Karpas-422 (cell line): ENCODE measurements around the gene SLC17A7. TPM values are rescaled to one million over a fixed set of nuclear protein-coding genes. Genes with fewer than 3 reads are reported as not detected.

Experiments
- DNase-seq: peaks from one replicate; pipeline ENCODE4 v3.0.0-alpha.2; 2015
- H2AFZ ChIP-seq: fragments of 200-600 bp; sonication (generic); 2 replicates; pipeline ENCODE4 v1.6.1; 2014; ENCODE audit warnings: antibody characterized with exemption, low read length, mixed read lengths
- H3K27ac ChIP-seq: fragments of 200-600 bp; sonication (generic); 2 replicates; pipeline ENCODE4 v1.5.1; 2014; ENCODE audit warnings: mild to moderate bottlenecking, low read length, moderate library complexity
- H3K27me3 ChIP-seq: fragments of 200-600 bp; sonication (generic); 2 replicates; pipeline ENCODE4 v1.6.1; 2014; ENCODE audit warnings: low read length, mixed read lengths
- H3K36me3 ChIP-seq: fragments of 200-600 bp; sonication (generic); 2 replicates; pipeline ENCODE4 v1.6.1; 2014; ENCODE audit warnings: low read length, mixed read lengths; ENCODE audit not compliant: insufficient read depth
- H3K4me1 ChIP-seq: fragments of 200-600 bp; sonication (generic); 2 replicates; pipeline ENCODE4 v1.6.1; 2014; ENCODE audit warnings: mild to moderate bottlenecking, low read length, mixed read lengths
- H3K4me2 ChIP-seq: fragments of 200-600 bp; sonication (generic); 2 replicates; pipeline ENCODE4 v1.6.1; 2014; ENCODE audit warnings: low read length, low read depth, mild to moderate bottlenecking; ENCODE audit not compliant: poor library complexity, severe bottlenecking
- H3K4me3 ChIP-seq: fragments of 200-600 bp; sonication (generic); 2 replicates; pipeline ENCODE4 v1.5.1; 2014; ENCODE audit warnings: mild to moderate bottlenecking, antibody characterized with exemption, low read length, mixed read lengths
- H3K79me2 ChIP-seq: fragments of 200-600 bp; sonication (generic); 2 replicates; pipeline ENCODE4 v1.6.1; 2014; ENCODE audit warnings: mild to moderate bottlenecking, low read length, mixed read lengths
- H3K9ac ChIP-seq: fragments of 200-600 bp; sonication (generic); 2 replicates; pipeline ENCODE4 v1.6.0; 2014; ENCODE audit warnings: low read length
- H3K9me2 ChIP-seq: fragments of 200-600 bp; sonication (generic), shearing (Covaris generic); replicated peaks from 2 replicates; pipeline ENCODE4 v1.6.0; 2014; ENCODE audit warnings: mild to moderate bottlenecking, low read length, moderate library complexity; ENCODE audit not compliant: insufficient read depth
- H3K9me3 ChIP-seq: fragments of 300-700, 200-600 bp; sonication (generic); 2 replicates; pipeline ENCODE4 v1.6.1; 2014; ENCODE audit warnings: low read length, mixed read lengths
- H4K20me1 ChIP-seq: fragments of 200-600 bp; sonication (generic); 2 replicates; pipeline ENCODE4 v1.6.1; 2014; ENCODE audit warnings: mild to moderate bottlenecking, antibody characterized with exemption, low read length, low read depth; ENCODE audit not compliant: insufficient read depth
- small RNA-seq: library from RNA; depleted of rRNA; stranded (forward); fragments of <200 nt; gene quantifications from one replicate; pipeline ENCODE3, GENCODE V24; 2014
- total RNA-seq: library from RNA; depleted of rRNA; stranded (reverse); fragments of >200 nt; shearing (Covaris generic); gene quantifications from 2 replicates; pipeline ENCODE4 v1.2.3, GENCODE V29; 2014; ENCODE audit warnings: low replicate concordance; rRNA removed

Gene SLC17A7
- total RNA-seq, 1 experiment from 2014 or later, result 0.63 TPM

DNA sequence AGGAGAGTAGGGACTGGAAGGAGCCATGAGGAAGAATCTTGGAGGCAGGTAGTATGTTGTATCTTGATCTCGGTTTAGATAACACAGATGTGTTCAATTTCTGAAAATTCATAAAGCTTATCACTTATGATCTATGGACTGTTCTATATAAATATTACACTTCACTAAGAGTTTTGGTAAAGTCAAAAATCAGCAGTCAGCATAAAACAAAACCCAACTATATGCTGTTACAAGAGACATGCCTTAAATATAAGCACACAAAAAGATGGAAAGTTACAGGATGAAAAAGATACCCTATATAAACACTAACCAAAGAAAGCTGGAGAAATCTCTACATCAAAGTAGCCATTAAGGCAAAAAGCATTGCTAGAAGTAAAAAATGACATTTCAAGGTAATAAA is 57.7 kb downstream of the SLC17A7 start:
- peak overlapping the region; percentile 51 for H3K27ac ChIP-seq
- no peak overlapping the region for H3K4me3 ChIP-seq
- no peaks in the 10 kb centered on the region for H4K20me1 ChIP-seq
- no peak overlapping the region for H3K4me2 ChIP-seq
- no peaks in the 10 kb centered on the region for H3K27me3 ChIP-seq
- peaks cover 9% of the 10 kb centered on the region for H3K9me3 ChIP-seq
- H3K36me3 ChIP-seq, result peaks cover 4% of the 10 kb centered on the region; the same call in 1 of the 2 replicates
- no peaks in the 10 kb centered on the region for H3K79me2 ChIP-seq
- H2AFZ ChIP-seq, result no peak overlapping the region
- peaks cover 54% of the 10 kb centered on the region for H3K4me1 ChIP-seq
- DNase-seq, result no peak
- H3K9me2 ChIP-seq, result no peaks in the 10 kb centered on the region
- H3K9ac ChIP-seq, result no peak overlapping the region

GRCh38 chr19:49382639-49383038 is 58.7 kb downstream of the SLC17A7 start:
- H3K4me2 ChIP-seq, result no peak overlapping the region
- H3K4me3 ChIP-seq, result no peak overlapping the region
- H3K79me2 ChIP-seq, result no peaks in the 10 kb centered on the region
- H3K27ac ChIP-seq, result no peak overlapping the region
- H4K20me1 ChIP-seq, result no peaks in the 10 kb centered on the region
- H3K4me1 ChIP-seq, result peaks cover 54% of the 10 kb centered on the region
- H3K27me3 ChIP-seq, result no peaks in the 10 kb centered on the region
- H3K9me2 ChIP-seq, result no peaks in the 10 kb centered on the region
- H3K9ac ChIP-seq, result no peak overlapping the region
- DNase-seq, result no peak
- peaks cover 9% of the 10 kb centered on the region for H3K9me3 ChIP-seq
- H3K36me3 ChIP-seq, result peaks cover 4% of the 10 kb centered on the region; the same call in 1 of the 2 replicates
- no peak overlapping the region for H2AFZ ChIP-seq

DNA sequence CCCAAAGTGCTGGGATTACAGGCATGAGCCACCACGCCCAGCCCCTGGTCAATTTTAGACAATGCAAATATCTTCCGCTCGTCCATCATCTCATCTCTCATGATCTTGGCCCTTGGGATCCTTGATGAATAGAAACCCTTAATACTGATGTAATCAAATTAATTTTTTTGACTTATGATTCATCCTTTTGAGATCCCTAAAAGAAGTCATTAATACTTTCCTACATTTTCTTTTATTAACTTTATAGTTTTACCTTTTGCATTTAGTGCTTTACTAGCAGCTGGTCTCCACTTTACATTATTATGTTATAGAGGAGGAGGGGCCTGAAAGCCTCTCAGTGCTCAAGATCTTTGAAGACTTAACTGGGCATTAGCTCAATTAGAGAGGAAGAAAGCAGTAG is 60.9 kb downstream of the SLC17A7 start:
- no peaks in the 10 kb centered on the region for H3K27me3 ChIP-seq
- H3K79me2 ChIP-seq, result no peaks in the 10 kb centered on the region
- H3K4me1 ChIP-seq, result peaks cover 49% of the 10 kb centered on the region
- H3K27ac ChIP-seq, result peak overlapping the region; percentile 98
- H3K9me3 ChIP-seq, result peaks cover 9% of the 10 kb centered on the region
- H3K36me3 ChIP-seq, result peaks cover 4% of the 10 kb centered on the region; the same call in 1 of the 2 replicates
- H3K4me3 ChIP-seq, result peak overlapping the region; percentile 51
- H2AFZ ChIP-seq, result no peak overlapping the region
- H3K9ac ChIP-seq, result peak overlapping the region; percentile 71
- DNase-seq, result peak; percentile 95
- H3K4me2 ChIP-seq, result peak overlapping the region; percentile 75
- H4K20me1 ChIP-seq, result no peaks in the 10 kb centered on the region
- no peaks in the 10 kb centered on the region for H3K9me2 ChIP-seq

Small RNA genes within 50 kb of the gene (small RNA-seq; reads per million reads assigned to genes)
- gene SNORD32A, result not detected
- not detected for gene SNORD33
- gene SNORD34, result not detected
- not detected for gene SNORD35A

Other genes starting within 250 kb of the SLC17A7 start
- gene SLC6A16, start 116.3 kb downstream of the SLC17A7 start, total RNA-seq, result 16.9 and 42.6 TPM in 2 replicates
- gene CD37, start 106.1 kb downstream of the SLC17A7 start, total RNA-seq, result 975 and 1,210 TPM in 2 replicates
- 2.9 and 5.5 TPM in 2 replicates for gene TEAD2, start 79.1 kb downstream of the SLC17A7 start, total RNA-seq
- gene DKKL1, start 77.7 kb downstream of the SLC17A7 start, total RNA-seq, result 1.2 TPM in 1 of 2 replicates, not detected in the other
- 0.52 and 0.65 TPM in 2 replicates for gene KASH5, start 53.3 kb downstream of the SLC17A7 start, total RNA-seq
- gene PTH2, start 18.1 kb downstream of the SLC17A7 start, total RNA-seq, result not detected in 2 replicates
- gene GFY, start 16.1 kb downstream of the SLC17A7 start, total RNA-seq, result 0.18 and 0.34 TPM in 2 replicates
- gene PIH1D1, start 10.3 kb upstream of the SLC17A7 start, total RNA-seq, result 163 and 223 TPM in 2 replicates
- 15.9 and 83.3 TPM in 2 replicates for gene ALDH16A1, start 11.7 kb upstream of the SLC17A7 start, total RNA-seq
- 18.8 and 19.3 TPM in 2 replicates for gene FLT3LG, start 32.7 kb upstream of the SLC17A7 start, total RNA-seq
- 6,359 and 8,659 TPM in 2 replicates for gene RPL13A, start 46.1 kb upstream of the SLC17A7 start, total RNA-seq
- 6,857 and 9,247 TPM in 2 replicates for gene RPS11, start 54.9 kb upstream of the SLC17A7 start, total RNA-seq
- 1.8 and 3.5 TPM in 2 replicates for gene FCGRT, start 71.1 kb upstream of the SLC17A7 start, total RNA-seq
- gene RCN3, start 86.5 kb upstream of the SLC17A7 start, total RNA-seq, result 0.22 TPM in 1 of 2 replicates, not detected in the other
- 68.5 and 136 TPM in 2 replicates for gene NOSIP, start 139.0 kb upstream of the SLC17A7 start, total RNA-seq
- 1.3 and 3.8 TPM in 2 replicates for gene PRRG2, start 139.8 kb upstream of the SLC17A7 start, total RNA-seq
- gene PRR12, start 149.7 kb upstream of the SLC17A7 start, total RNA-seq, result 8.7 and 12.8 TPM in 2 replicates
- gene RRAS, start 198.6 kb upstream of the SLC17A7 start, total RNA-seq, result 0.22 and 1.8 TPM in 2 replicates
- gene SCAF1, start 200.7 kb upstream of the SLC17A7 start, total RNA-seq, result 8.3 and 19.6 TPM in 2 replicates
- gene IRF3, start 224.3 kb upstream of the SLC17A7 start, total RNA-seq, result 78.2 and 293 TPM in 2 replicates
- gene BCL2L12, start 224.4 kb upstream of the SLC17A7 start, total RNA-seq, result 25.6 and 35.4 TPM in 2 replicates
- gene PRMT1, start 235.7 kb upstream of the SLC17A7 start, total RNA-seq, result 293 and 522 TPM in 2 replicates
- 4.0 and 12.0 TPM in 2 replicates for gene ADM5, start 248.1 kb upstream of the SLC17A7 start, total RNA-seq
- gene CPT1C, start 249.6 kb upstream of the SLC17A7 start, total RNA-seq, result 0.26 and 1.3 TPM in 2 replicates